Calu3 (cell line): ENCODE data around the gene NRG3. TPM values are rescaled to one million over a fixed set of nuclear protein-coding genes. Genes with fewer than 3 reads are reported as not detected.

Source experiments
- BruUV-seq: library from RNA; stranded (reverse); fragments of 400-500 nt; replicated peaks from 2 replicates; lab custom pipeline; 2021; lab: Mats Ljungman, UMichigan
- CTCF ChIA-PET: fragments of 300-600 bp; sonication (Branson Sonifier 250); formaldehyde crosslinking; loops from one replicate; lab custom pipeline; 2022; ENCODE audit warnings: antibody characterized with exemption; lab: Charles Lee
- DNase-seq: peaks from one replicate; pipeline ENCODE4 v3.0.0; 2022
- H3K27ac Mint-ChIP-seq: one replicate; pipeline ENCODE4 v1.8.0; 2022; ENCODE audit warnings: mixed read lengths; ENCODE audit not compliant: unreplicated experiment
- H3K27me3 Mint-ChIP-seq: one replicate; pipeline ENCODE4 v1.8.0; 2022; ENCODE audit warnings: mixed read lengths; ENCODE audit not compliant: unreplicated experiment
- H3K36me3 Mint-ChIP-seq: one replicate; pipeline ENCODE4 v1.8.0; 2022; ENCODE audit warnings: mild to moderate bottlenecking, moderate library complexity, mixed read lengths; ENCODE audit not compliant: insufficient read depth, unreplicated experiment
- H3K4me1 Mint-ChIP-seq: one replicate; pipeline ENCODE4 v1.8.0; 2022; ENCODE audit warnings: mild to moderate bottlenecking, low read depth, mixed read lengths; ENCODE audit not compliant: unreplicated experiment
- H3K4me3 Mint-ChIP-seq: one replicate; pipeline ENCODE4 v1.8.0; 2022; ENCODE audit warnings: mild to moderate bottlenecking, low read depth, moderate library complexity, mixed read lengths; ENCODE audit not compliant: unreplicated experiment
- H3K9me3 Mint-ChIP-seq: one replicate; pipeline ENCODE4 v1.8.0; 2022; ENCODE audit warnings: low read depth, mixed read lengths; ENCODE audit not compliant: unreplicated experiment
- intact Hi-C: fragments of 100-400 bp; cut with micrococcal nuclease; formaldehyde crosslinking; loops from one replicate; pipeline ENCODE4 v1.10.0; 2022; ENCODE audit not compliant: unreplicated experiment
- total RNA-seq: library from RNA; stranded (reverse); gene quantifications from 2 replicates; pipeline ENCODE4 v1.2.3, GENCODE V29; 2022
- TF ChIP-seq, protein P1 (sequence below): fragments of 200-600 bp; IDR thresholded peaks from one replicate; pipeline ENCODE4 v1.8.0; 2022; ENCODE audit warnings: antibody characterized with exemption; ENCODE audit not compliant: unreplicated experiment

NRG3 gene
- total RNA-seq, 1 experiment from 2014 or later, result 46.3 TPM

DNA sequence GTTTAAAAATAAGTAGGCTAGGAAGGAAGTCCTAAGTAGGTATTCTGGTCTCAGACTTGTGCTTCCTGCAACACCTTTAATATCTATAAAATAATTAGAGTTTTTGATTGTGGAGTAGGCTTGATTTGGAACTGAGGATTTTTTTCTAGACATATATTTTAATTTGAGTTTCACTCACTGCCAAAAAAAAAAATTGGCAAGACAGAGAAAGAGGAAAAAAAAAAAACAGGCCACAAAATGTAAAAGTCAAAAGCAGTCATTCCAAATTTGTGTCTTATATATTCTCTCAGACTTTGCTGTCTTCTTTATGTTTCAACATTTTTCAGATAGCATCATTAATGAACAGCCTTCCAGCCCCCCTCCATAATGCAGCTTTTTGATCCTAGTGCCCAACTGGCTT lies 346.1 kb downstream of the NRG3 start:
- Mint-ChIP-seq H3K9me3 (no peaks in the 10 kb centered on the region), H3K27me3 (no peaks in the 10 kb centered on the region), H3K27ac (no peak overlapping the region), H3K4me1 (no peaks in the 10 kb centered on the region), H3K4me3 (no peak overlapping the region), H3K36me3 (peaks cover 3% of the 10 kb centered on the region)
- intact Hi-C loops, result no loop called here
- TF ChIP-seq, protein P1, sequence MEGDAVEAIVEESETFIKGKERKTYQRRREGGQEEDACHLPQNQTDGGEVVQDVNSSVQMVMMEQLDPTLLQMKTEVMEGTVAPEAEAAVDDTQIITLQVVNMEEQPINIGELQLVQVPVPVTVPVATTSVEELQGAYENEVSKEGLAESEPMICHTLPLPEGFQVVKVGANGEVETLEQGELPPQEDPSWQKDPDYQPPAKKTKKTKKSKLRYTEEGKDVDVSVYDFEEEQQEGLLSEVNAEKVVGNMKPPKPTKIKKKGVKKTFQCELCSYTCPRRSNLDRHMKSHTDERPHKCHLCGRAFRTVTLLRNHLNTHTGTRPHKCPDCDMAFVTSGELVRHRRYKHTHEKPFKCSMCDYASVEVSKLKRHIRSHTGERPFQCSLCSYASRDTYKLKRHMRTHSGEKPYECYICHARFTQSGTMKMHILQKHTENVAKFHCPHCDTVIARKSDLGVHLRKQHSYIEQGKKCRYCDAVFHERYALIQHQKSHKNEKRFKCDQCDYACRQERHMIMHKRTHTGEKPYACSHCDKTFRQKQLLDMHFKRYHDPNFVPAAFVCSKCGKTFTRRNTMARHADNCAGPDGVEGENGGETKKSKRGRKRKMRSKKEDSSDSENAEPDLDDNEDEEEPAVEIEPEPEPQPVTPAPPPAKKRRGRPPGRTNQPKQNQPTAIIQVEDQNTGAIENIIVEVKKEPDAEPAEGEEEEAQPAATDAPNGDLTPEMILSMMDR, result no peak
- CTCF ChIA-PET, result no interaction called here
- BruUV-seq, result no TSS peak
- DNase-seq, result no peak

DNA sequence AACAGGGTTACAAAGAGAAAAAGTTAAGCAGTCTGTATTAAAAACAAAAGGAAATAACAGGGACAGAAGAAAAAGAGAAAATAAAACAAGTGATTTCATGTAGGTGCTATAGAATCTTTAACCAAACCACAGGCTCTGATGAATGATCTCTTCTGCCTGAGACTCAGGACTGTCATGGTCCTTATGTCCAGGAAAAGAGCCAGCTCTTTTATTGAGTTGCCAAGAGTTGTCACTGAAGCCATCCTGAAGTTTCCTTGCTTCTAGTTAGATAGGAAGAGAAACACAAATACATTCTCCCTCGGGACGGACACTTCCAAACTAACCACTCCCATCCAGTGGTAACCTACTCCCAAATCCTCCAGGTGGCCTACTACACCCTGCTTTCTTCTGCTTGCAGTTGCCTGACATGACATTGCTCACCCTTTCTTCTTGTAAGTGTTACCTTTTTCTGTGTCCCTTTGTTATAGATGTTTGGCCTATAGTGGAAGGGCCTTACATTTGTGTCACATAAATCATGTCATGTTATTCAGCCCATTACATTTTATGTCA lies 346.7 kb downstream of the NRG3 start:
- no peak for DNase-seq
- Mint-ChIP-seq H3K4me3 (no peak overlapping the region), H3K27ac (no peak overlapping the region), H3K36me3 (peaks cover 3% of the 10 kb centered on the region), H3K4me1 (no peaks in the 10 kb centered on the region), H3K27me3 (no peaks in the 10 kb centered on the region), H3K9me3 (no peaks in the 10 kb centered on the region)
- CTCF ChIA-PET, result no interaction called here
- intact Hi-C loops, result no loop called here
- TF ChIP-seq, protein P1, result no peak
- no TSS peak for BruUV-seq

DNA sequence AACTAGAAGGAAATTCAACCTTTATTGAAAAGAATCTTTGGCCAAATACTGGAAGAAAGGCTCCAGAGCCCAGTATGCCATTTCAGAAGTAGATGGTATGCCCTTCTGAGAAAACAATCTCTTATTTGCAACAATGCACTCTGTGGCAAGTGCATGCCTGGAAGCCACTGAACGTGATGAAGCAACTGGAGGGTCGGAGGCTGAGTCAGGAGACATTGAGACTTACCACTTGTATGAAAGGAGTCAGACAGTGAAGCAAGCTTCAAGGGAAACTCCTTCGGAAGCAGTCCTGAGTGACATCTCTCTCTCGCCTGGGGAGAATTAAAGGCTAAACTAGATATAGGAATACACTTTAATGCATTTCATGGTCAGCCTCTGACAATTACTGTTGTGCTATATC lies 353.7 kb downstream of the NRG3 start:
- Mint-ChIP-seq H3K4me1 (no peaks in the 10 kb centered on the region), H3K4me3 (no peak overlapping the region), H3K36me3 (no peaks in the 10 kb centered on the region), H3K27me3 (no peaks in the 10 kb centered on the region), H3K27ac (no peak overlapping the region), H3K9me3 (peaks cover 8% of the 10 kb centered on the region)
- no TSS peak for BruUV-seq
- CTCF ChIA-PET, result no interaction called here
- intact Hi-C loops, result no loop called here
- DNase-seq, result no peak
- TF ChIP-seq, protein P1, result no peak

DNA sequence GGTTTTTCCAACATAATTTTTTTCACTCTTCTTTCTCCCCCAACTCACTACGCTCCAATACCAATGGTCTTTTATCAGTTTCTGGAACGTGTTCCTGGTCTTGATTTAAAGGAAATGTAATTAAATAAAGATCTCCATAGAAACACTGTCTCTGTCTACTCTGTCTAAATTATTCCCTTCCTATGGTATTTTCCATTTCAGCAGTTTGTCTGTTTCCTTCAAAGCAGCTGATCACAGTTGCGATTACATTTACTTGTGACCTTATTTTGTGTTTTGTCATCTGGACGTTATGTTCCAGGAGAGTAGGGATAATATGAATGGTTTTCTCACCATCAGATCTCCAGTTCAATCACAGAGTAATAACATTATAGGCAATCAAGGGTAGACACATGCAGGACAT lies 359.2 kb downstream of the NRG3 start:
- H3K4me3 Mint-ChIP-seq, result no peak overlapping the region
- peaks cover 14% of the 10 kb centered on the region for H3K4me1 Mint-ChIP-seq
- no peaks in the 10 kb centered on the region for H3K27me3 Mint-ChIP-seq
- no TSS peak for BruUV-seq
- CTCF ChIA-PET, result no interaction called here
- H3K9me3 Mint-ChIP-seq, result peaks cover 5% of the 10 kb centered on the region
- DNase-seq, result no peak
- no peak overlapping the region for H3K27ac Mint-ChIP-seq
- TF ChIP-seq, protein P1, result no peak
- no peaks in the 10 kb centered on the region for H3K36me3 Mint-ChIP-seq
- intact Hi-C loops, result no loop called here
